ENCODE data around the gene FARS2.

The FARS2 gene

GRCh38 chr6:5412663-5413062 is 151.3 kb downstream of the FARS2 start:
- no peak for DNase-seq (ENCODE audit: extremely low read depth in 1 of 2, low read depth in 1 of 2)

- DNase-seq (ENCODE audit: extremely low read depth in 1 of 2, low read depth in 1 of 2), result no peak
Measured at GRCh38 chr6:5416250-5416649, 154.9 kb downstream of the FARS2 start.

GRCh38 chr6:5422321-5422915 is 161.1 kb downstream of the FARS2 start:
- no peak for DNase-seq (ENCODE audit: extremely low read depth in 1 of 2, low read depth in 1 of 2)

GRCh38 chr6:5423251-5423650 is 161.9 kb downstream of the FARS2 start:
- DNase-seq (ENCODE audit: extremely low read depth in 1 of 2, low read depth in 1 of 2), result no peak

- DNase-seq (ENCODE audit: extremely low read depth in 1 of 2, low read depth in 1 of 2), result no peak
Measured at GRCh38 chr6:5424726-5425125, 163.4 kb downstream of the FARS2 start.

- DNase-seq (ENCODE audit: extremely low read depth in 1 of 2, low read depth in 1 of 2), result no peak
Measured at GRCh38 chr6:5425267-5425666, 164.0 kb downstream of the FARS2 start.

GRCh38 chr6:5425797-5426196 is 164.5 kb downstream of the FARS2 start:
- DNase-seq (ENCODE audit: extremely low read depth in 1 of 2, low read depth in 1 of 2), result no peak

- no peak for DNase-seq (ENCODE audit: extremely low read depth in 1 of 2, low read depth in 1 of 2)
Measured at GRCh38 chr6:5427586-5427985, 166.3 kb downstream of the FARS2 start.

- no peak for DNase-seq (ENCODE audit: extremely low read depth in 1 of 2, low read depth in 1 of 2)
Measured at GRCh38 chr6:5433324-5433723, 172.0 kb downstream of the FARS2 start.

- no peak for DNase-seq (ENCODE audit: extremely low read depth in 1 of 2, low read depth in 1 of 2)
Measured at GRCh38 chr6:5435449-5435848, 174.1 kb downstream of the FARS2 start.

GRCh38 chr6:5438922-5439584 is 177.7 kb downstream of the FARS2 start:
- no peak for DNase-seq (ENCODE audit: extremely low read depth in 1 of 2, low read depth in 1 of 2)

- DNase-seq (ENCODE audit: extremely low read depth in 1 of 2, low read depth in 1 of 2), result no peak
Measured at GRCh38 chr6:5439749-5440148, 178.4 kb downstream of the FARS2 start.

GRCh38 chr6:5442319-5442718 is 181.0 kb downstream of the FARS2 start:
- no peak for DNase-seq (ENCODE audit: extremely low read depth in 1 of 2, low read depth in 1 of 2)

GRCh38 chr6:5442916-5443315 is 181.6 kb downstream of the FARS2 start:
- no peak for DNase-seq (ENCODE audit: extremely low read depth in 1 of 2, low read depth in 1 of 2)

- DNase-seq (ENCODE audit: extremely low read depth in 1 of 2, low read depth in 1 of 2), result no peak
Measured at GRCh38 chr6:5443491-5443890, 182.2 kb downstream of the FARS2 start.

- no peak for DNase-seq (ENCODE audit: extremely low read depth in 1 of 2, low read depth in 1 of 2)
Measured at GRCh38 chr6:5446362-5447075, 185.2 kb downstream of the FARS2 start.

GRCh38 chr6:5447921-5448320 is 186.6 kb downstream of the FARS2 start:
- no peak for DNase-seq (ENCODE audit: extremely low read depth in 1 of 2, low read depth in 1 of 2)

- DNase-seq (ENCODE audit: extremely low read depth in 1 of 2, low read depth in 1 of 2), result no peak
Measured at GRCh38 chr6:5450073-5450472, 188.8 kb downstream of the FARS2 start.

GRCh38 chr6:5453546-5453945 is 192.2 kb downstream of the FARS2 start:
- no peak for DNase-seq (ENCODE audit: extremely low read depth in 1 of 2, low read depth in 1 of 2)

- no peak for DNase-seq (ENCODE audit: extremely low read depth in 1 of 2, low read depth in 1 of 2)
Measured at GRCh38 chr6:5455142-5455541, 193.8 kb downstream of the FARS2 start.

- DNase-seq (ENCODE audit: extremely low read depth in 1 of 2, low read depth in 1 of 2), result no peak
Measured at GRCh38 chr6:5457041-5457440, 195.7 kb downstream of the FARS2 start.

GRCh38 chr6:5457983-5458683 is 196.8 kb downstream of the FARS2 start:
- no peak for DNase-seq (ENCODE audit: extremely low read depth in 1 of 2, low read depth in 1 of 2)

Measured in activated CD8-positive, alpha-beta memory T cell treated with anti-CD3 and anti-CD28 coated beads for 1 hour (primary cell).